Stimulated activated CD8-positive, alpha-beta memory T cell treated with anti-CD3 and anti-CD28 coated beads, Interleukin-7, amount 100 ng/mL, for 48 hours (primary cell): Measurements from ENCODE around the gene EPHB4.
"Not testable (repeated sequence)": the region's sequence is repeated elsewhere in the genome, so short reads cannot be mapped to it uniquely, and the experiment has no call there.

Experiments used
- DNase-seq, 2 donors: peaks; one replicate each; pipeline ENCODE4 v3.0.0-alpha.2; 2020; ENCODE audit warnings: low read depth in 1 of 2; ENCODE audit errors: extremely low read depth in 1 of 2

EPHB4 gene

DNA sequence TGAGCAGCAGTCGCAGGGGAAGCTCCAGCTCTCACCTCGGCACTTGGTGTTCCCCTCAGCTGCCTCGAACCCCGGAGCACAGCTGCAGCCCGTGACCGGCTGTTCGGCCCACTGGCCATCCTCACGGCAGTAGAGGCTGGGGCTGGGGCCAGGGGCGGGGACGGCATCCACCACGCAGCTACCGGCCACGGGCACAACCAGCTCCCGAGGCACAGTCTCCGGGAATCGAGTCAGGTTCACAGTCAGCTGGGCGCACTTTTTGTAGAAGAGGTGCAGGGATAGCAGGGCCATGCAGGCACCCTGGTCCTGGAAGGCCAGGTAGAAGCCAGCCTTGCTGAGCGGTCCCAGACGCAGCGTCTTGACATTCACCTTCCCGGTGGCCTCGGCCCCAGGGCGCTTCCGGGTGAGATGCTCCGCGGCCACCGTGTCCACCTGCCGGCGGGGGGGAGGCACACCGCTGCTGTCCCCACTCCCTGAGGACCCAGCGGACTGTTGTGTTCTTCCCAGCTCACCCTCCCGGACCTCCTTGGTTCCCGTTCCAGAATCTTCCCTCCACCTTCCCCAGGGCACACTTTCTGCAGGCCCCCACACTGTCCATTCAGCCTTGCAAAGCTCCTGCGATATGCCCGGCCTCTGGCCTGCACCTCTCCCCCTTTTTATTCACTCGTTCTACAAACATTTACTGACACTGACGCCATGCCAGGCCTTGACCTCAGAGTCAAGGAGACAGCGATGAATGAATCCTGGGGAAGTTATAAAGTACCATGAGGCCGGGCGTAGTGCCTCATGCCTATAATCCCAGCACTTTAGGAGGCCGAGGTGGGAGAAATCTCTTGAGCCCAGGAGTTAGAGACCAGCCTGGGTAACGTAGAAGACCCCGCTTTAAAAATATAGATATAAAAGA is 4.8 kb downstream of the EPHB4 start:
- no peak for DNase-seq

- no peak for DNase-seq
Observed at GRCh38 chr7:100819586-100819985, 7.7 kb downstream of the EPHB4 start.

- DNase-seq, result no peak
Observed at GRCh38 chr7:100818825-100819224, 8.5 kb downstream of the EPHB4 start.

GRCh38 chr7:100818366-100818765 is 9.0 kb downstream of the EPHB4 start:
- no peak for DNase-seq

GRCh38 chr7:100817097-100817496 is 10.2 kb downstream of the EPHB4 start:
- no peak for DNase-seq

DNA sequence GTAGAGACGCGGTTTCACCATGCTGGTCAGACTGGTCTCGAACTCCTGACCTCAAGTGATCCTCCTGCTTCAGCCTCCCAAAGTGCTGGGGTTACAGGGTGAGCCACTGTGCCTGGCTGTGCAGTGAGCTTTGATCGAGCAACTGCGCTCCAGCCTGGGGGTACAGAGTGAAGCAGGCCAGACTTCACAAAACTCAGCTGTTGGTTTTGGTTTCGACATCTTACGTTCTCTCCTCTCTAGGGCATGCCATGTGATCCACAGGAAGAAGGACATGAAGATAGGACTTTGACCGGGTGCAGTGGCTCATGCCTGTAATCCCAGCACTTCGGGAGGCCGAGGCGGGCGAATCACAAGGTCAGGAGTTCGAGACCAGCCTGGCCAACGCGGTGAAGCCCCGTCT is 10.8 kb downstream of the EPHB4 start:
- not testable (repeated sequence) for DNase-seq

DNA sequence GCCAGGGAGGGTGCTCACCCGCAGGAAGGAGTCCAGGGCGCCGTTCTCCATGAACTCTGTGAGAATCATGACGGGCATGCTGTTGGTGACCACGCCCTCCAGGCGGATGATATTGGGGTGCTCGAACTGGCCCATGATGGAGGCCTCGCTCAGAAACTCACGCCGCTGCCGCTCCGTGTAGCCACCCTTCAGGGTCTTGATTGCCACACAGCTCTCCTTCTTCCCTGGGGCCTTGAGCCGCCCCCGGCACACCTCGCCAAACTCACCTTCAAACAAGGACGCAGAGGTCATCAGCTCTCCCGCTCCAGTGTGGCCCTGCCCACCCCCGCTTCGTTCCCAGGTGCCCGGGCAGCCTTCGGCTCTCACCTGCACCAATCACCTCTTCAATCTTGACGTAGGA is 14.6 kb downstream of the EPHB4 start:
- no peak for DNase-seq

GRCh38 chr7:100811480-100811879 is 15.8 kb downstream of the EPHB4 start:
- no peak for DNase-seq

GRCh38 chr7:100808354-100808875 is 18.9 kb downstream of the EPHB4 start:
- no peak for DNase-seq

DNA sequence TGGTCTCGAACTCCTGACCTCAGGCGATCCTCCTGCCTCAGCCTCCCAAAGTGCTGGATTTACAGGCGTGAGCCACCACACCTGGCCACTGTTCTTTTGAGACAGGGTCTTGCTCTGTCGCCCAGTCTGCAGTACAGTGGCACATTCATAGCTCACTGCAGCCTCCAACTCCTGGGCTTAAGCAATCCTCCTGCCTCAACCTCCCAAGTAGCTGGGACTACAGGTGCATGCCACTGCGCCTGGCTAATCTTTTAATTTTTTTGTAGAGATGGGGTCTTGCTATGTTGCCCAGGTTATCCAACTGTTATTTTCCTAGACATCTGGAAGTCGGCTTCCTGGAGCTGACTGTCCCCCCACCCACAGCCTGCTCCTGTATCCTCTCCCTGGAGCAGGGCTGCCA is 20.4 kb downstream of the EPHB4 start:
- not testable (repeated sequence) for DNase-seq

DNA sequence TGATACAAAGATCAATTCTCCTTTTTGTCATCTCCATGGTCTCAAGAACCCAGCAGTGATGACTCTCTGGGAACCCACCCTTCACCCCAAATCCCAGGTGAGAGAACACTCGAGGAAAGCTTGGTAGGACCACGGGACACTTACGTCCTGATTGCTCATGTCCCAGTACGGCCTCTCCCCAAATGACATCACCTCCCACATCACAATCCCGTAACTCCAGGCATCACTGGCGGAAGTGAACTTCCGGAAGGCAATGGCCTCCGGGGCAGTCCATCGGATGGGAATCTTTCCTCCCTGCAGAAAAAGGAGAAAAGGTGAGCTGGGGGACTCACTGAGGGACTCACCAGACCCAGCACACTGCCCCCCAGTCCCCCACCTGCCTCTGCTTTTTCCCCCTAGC is 21.0 kb downstream of the EPHB4 start:
- no peak for DNase-seq

GRCh38 chr7:100804681-100805431 is 22.5 kb downstream of the EPHB4 start:
- DNase-seq, result no peak

- DNase-seq, result peak in 1 of 2 donors; percentile 34
Observed at GRCh38 chr7:100803398-100804161, 23.7 kb downstream of the EPHB4 start.

DNA sequence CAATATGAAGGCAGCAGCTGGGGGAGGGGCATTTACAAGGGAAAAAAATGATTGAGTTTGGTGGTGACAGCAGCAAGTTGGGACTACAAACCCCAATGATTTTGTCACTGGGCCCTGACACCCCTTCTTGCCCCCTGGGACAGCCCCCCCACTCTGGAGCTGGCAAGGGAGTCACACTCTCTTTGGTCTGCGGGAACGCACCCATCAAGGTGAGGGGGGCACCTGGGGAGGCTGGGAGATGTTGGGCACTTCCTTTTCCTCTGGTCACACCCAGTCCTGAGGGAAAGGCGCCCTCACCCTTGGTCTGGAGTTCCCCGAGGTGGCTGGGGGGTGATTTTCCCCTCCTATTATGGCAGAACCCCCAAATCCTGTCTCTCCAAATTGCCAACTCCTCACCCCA is 24.4 kb downstream of the EPHB4 start:
- no peak for DNase-seq

- DNase-seq, result no peak
Observed at GRCh38 chr7:100801833-100802568, 25.3 kb downstream of the EPHB4 start.

- DNase-seq, result peak; percentile 17 to 34
Observed at GRCh38 chr7:100799037-100799896, 28.1 kb downstream of the EPHB4 start.

DNA sequence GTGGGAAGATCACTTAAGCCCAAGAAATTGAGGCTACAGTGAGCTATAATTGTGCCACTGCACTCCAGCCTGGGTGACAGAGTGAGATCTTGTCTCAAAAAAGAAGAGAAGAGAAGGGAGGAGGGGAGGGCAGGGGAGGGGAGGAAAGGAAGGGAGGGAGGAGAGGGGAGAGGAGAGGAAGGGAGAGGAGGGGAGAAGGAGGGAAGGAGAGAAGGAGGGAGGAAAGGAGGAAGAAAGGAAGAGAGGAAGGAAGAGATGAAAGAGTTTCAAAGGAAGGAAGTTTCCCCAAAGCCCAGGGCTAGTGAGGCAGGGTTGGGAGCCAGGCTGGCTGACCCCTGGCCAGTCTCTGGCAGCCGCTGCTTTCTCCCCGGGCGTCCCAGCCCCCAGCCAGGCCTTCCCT is 32.6 kb downstream of the EPHB4 start:
- DNase-seq, result no peak

GRCh38 chr7:100793806-100794660 is 33.3 kb downstream of the EPHB4 start:
- no peak for DNase-seq
